ENCODE results near the gene TTC5.
A peak's percentile ranks its signal among the peaks of the same experiment; 100 is the strongest.

TTC5 gene, protein sequence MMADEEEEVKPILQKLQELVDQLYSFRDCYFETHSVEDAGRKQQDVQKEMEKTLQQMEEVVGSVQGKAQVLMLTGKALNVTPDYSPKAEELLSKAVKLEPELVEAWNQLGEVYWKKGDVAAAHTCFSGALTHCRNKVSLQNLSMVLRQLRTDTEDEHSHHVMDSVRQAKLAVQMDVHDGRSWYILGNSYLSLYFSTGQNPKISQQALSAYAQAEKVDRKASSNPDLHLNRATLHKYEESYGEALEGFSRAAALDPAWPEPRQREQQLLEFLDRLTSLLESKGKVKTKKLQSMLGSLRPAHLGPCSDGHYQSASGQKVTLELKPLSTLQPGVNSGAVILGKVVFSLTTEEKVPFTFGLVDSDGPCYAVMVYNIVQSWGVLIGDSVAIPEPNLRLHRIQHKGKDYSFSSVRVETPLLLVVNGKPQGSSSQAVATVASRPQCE

DNA sequence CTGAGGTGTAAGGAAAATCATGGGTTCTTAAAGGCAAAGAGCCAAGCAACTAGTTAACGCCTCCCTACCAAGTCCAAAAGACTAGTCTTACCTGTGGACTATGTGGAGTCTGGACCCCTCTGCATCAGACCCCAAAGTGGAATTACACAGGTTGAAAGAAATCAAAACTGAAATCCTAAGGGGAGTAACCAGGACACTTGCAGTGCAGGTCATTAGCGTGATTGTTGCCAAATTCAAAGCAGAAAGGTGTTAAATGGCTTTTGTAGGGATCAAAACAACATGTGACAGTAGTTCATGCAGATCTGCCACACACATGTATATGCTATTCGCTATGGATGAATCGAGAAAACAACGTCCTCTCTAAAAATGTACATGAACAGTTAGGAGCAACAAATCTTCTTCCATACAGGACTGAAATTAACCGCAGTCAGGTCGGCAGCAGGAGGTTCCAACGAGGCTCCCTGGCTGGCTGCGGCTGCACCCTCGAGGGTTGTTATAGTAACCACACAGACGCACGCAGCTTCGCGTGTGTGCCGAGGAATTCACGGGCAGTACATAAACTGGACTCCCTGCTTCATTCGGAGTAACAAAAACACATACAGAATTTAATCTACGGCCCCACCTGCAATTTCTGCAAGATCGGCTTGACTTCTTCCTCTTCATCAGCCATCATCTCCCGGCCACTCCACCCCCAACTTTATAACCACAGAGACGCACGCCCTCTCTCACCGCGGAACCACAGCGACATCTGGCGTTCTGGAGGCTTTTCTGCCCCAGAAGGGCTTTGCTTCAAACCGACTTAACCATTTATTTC lies at the start of gene TTC5:
Gene TTC5 (minus strand): TSS at position 687 of the 814 bp plus-strand sequence. CDS start 14 bp downstream, at position 673.
- TF ChIP-seq CTCF (IDR thresholded peaks at IDR 0.05), result peak; percentile 96

GRCh38 chr14:20350860-20351259 lies 45.1 kb upstream of the TTC5 start:
- TF ChIP-seq CTCF (IDR thresholded peaks at IDR 0.05), result no peak

GRCh38 chr14:20350282-20350681 lies 44.5 kb upstream of the TTC5 start:
- no peak for TF ChIP-seq CTCF (IDR thresholded peaks at IDR 0.05)

GRCh38 chr14:20347747-20348146 lies 42.0 kb upstream of the TTC5 start:
- no peak for TF ChIP-seq CTCF (IDR thresholded peaks at IDR 0.05)

- no peak for TF ChIP-seq CTCF (IDR thresholded peaks at IDR 0.05)
Measured at GRCh38 chr14:20346713-20347112, 41.0 kb upstream of the TTC5 start.

DNA sequence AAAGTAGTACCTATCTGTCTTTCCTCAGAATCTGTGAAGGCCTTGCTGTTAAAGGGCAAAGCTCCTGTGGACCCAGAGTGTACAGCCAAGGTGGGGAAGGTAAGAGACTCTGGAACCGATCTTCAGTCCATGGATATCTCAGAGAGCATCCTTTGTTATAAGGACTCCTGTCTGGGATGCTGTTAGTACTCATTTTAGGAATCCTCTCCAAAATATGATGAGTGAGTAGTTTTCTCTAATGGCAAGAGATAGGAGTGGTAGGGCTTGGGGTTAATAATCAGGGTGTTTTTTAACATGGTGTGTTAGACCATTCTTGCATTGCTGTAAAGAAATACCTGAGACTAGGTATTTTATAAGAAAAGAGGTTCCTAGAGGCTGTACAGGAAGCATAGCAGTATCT lies 39.6 kb upstream of the TTC5 start:
- no peak for TF ChIP-seq CTCF (IDR thresholded peaks at IDR 0.05)

DNA sequence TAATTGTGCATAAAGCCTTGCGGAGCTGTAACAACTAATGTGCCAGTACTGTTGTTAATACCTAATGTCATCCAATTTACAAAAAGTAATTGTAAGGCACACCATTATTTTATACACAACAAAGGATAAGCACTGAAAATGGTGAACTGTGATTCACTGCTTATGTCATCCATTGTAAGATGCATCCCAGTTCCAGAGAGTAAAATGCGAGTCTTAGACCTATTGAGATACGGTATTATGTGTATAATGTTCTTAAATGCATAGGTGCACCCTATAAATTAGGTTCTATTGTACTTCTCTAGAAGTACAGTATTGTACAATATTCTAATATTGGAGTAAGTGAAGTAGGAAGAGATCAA lies 38.1 kb upstream of the TTC5 start:
- no peak for TF ChIP-seq CTCF (IDR thresholded peaks at IDR 0.05)
